ENCODE results near the gene HLA-DPB1. TPM values are rescaled to one million over a fixed set of nuclear protein-coding genes. Genes with fewer than 3 reads are reported as not detected.

Gene HLA-DPB1
- total and polyA plus RNA-seq, 2 of the 4 experiments (the other 2 are of a cell fraction), result 7.7 to 10.7 TPM

DNA sequence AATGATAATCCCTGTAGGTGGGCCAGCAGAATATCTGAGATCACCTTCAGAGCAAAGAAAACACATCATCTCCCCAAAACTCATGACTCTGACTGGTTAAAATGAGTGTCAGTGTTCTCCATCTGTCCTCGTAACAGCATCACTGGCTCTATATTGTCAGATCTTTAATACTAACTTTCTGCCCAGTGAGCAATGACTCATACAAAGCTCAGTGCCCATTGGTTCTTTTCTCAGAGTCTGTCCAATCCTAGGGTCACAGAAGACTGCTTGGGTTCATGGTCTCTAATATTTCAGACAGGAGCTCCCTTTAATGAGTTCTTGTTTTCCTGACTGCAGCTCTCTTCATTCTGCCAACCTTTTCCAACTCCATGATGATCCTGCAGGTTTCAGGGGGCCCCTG, 36.4 kb downstream of the HLA-DPB1 start:
- intact Hi-C loops (cut with micrococcal nuclease), result no loop called here
- WGBS, 2 experiments (ENCODE audit: extremely low coverage in 2 of 2, insufficient read length in 1 of 2), result no CpG with 5 or more reads among the region's 1 CpG
- dilution Hi-C loops (cut with HindIII; ENCODE audit: low sequenced_read_pairs, unreplicated experiment), result no loop called here

More for the DNA sequence above, 36.4 kb downstream of the HLA-DPB1 start:
- no peak overlapping the region for H4K8ac ChIP-seq (ENCODE audit: low read depth in 2 of 2, low read length in 2 of 2)
- no peak overlapping the region for H2BK5ac ChIP-seq (ENCODE audit: low read depth, low read length, poor library complexity, severe bottlenecking)
- H3K27ac ChIP-seq (ENCODE audit: insufficient read depth, low read length), result no peak overlapping the region
- H3K79me1 ChIP-seq (ENCODE audit: low read depth in 1 of 2, low read length in 2 of 2), result no peaks in the 10 kb centered on the region
- H3K56ac ChIP-seq (ENCODE audit: extremely low read depth, insufficient read depth, low read length), result no peak overlapping the region
- H2AFZ ChIP-seq (replicated peaks; ENCODE audit: low read length, poor library complexity), result no peak overlapping the region
- H3K4me3 ChIP-seq (ENCODE audit: insufficient read depth, low read depth, low read length), result no peak overlapping the region
- no peaks in the 10 kb centered on the region; the same call in 1 of the 2 replicates for H3K4me1 ChIP-seq (ENCODE audit: control insufficient read depth, insufficient read depth, low read length)
- H4K20me1 ChIP-seq (ENCODE audit: insufficient read depth, low read length), result no peaks in the 10 kb centered on the region
- H3K9ac ChIP-seq (ENCODE audit: low read depth, low read length), result no peak overlapping the region
- H2BK15ac ChIP-seq (ENCODE audit: low read depth, low read length), result no peak overlapping the region
- no peak overlapping the region for H3K18ac ChIP-seq (ENCODE audit: low read depth, low read length)
- peaks cover 33% of the 10 kb centered on the region for H3K27me3 ChIP-seq (ENCODE audit: control insufficient read depth, insufficient read depth, low read length)
- H4K5ac ChIP-seq (ENCODE audit: low read depth, low read length), result no peak overlapping the region
- TF ChIP-seq, protein P1, sequence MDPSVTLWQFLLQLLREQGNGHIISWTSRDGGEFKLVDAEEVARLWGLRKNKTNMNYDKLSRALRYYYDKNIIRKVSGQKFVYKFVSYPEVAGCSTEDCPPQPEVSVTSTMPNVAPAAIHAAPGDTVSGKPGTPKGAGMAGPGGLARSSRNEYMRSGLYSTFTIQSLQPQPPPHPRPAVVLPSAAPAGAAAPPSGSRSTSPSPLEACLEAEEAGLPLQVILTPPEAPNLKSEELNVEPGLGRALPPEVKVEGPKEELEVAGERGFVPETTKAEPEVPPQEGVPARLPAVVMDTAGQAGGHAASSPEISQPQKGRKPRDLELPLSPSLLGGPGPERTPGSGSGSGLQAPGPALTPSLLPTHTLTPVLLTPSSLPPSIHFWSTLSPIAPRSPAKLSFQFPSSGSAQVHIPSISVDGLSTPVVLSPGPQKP (IDR thresholded peaks at IDR 0.05; ENCODE audit: borderline replicate concordance, low read depth, low read length), result no peak
- TF ChIP-seq RFX5 (IDR thresholded peaks at IDR 0.05; ENCODE audit: low read depth, low read length), result peak; percentile 98
- no peak for TF ChIP-seq NFE2L2 (IDR thresholded peaks at IDR 0.05; ENCODE audit: low read depth, low read length)
- no peak for TF ChIP-seq FOS (IDR thresholded peaks at IDR 0.05; ENCODE audit: low read depth, low read length)
- H3K9me1 ChIP-seq (ENCODE audit: insufficient read depth, low read length), result no peaks in the 10 kb centered on the region
- H3K36me3 ChIP-seq (ENCODE audit: control insufficient read depth, insufficient read depth, low read length), result no peaks in the 10 kb centered on the region
- H3K9me3 ChIP-seq (ENCODE audit: control insufficient read depth, insufficient read depth, low read length), result no peaks in the 10 kb centered on the region
- ChIA-PET CTCF (no interaction called here), POLR2A (ENCODE audit: unreplicated experiment) (no interaction called here)
- no peak overlapping the region for H2BK20ac ChIP-seq (ENCODE audit: low read depth, low read length)
- in situ Hi-C loops (cut with MboI; ENCODE audit: low sequenced_read_pairs), result no loop called here
- no peak overlapping the region for H4K91ac ChIP-seq (ENCODE audit: insufficient read depth, low read depth, low read length)
- ATAC-seq (ENCODE audit: low read depth) (peak; percentile 100), DNase-seq (peak; percentile 55)
- BruUV-seq (replicated peaks), result no TSS peak
- no peak overlapping the region for H2BK120ac ChIP-seq (ENCODE audit: low read depth, low read length)
- H3K14ac ChIP-seq (replicated peaks; ENCODE audit: low read depth, low read length), result no peak overlapping the region
- H2AK9ac ChIP-seq (replicated peaks; ENCODE audit: low read depth, low read length, poor library complexity), result no peak overlapping the region
- no peak overlapping the region for H2AK5ac ChIP-seq (ENCODE audit: low read depth, low read length)
- no peak overlapping the region for H3K4ac ChIP-seq (ENCODE audit: low read depth, low read length)
- no peak overlapping the region for H3K4me2 ChIP-seq (ENCODE audit: low read depth, low read length)
- no peak overlapping the region for H3K23ac ChIP-seq (ENCODE audit: low read depth, low read length)

Measured in IMR-90 (cell line).